SH-SY5Y (cell line): ENCODE measurements around the gene ZSCAN5C.

Experiments used
- GATA2 ChIP-seq: IDR thresholded peaks from 2 replicates; pipeline ENCODE4 v1.6.1; 2011; ENCODE audit warnings: mild to moderate bottlenecking, low read depth, low read length
- GATA3 ChIP-seq: IDR thresholded peaks from 2 replicates; pipeline ENCODE4 v1.6.1; 2011; ENCODE audit warnings: low read depth, mild to moderate bottlenecking, low read length, moderate library complexity

DNA sequence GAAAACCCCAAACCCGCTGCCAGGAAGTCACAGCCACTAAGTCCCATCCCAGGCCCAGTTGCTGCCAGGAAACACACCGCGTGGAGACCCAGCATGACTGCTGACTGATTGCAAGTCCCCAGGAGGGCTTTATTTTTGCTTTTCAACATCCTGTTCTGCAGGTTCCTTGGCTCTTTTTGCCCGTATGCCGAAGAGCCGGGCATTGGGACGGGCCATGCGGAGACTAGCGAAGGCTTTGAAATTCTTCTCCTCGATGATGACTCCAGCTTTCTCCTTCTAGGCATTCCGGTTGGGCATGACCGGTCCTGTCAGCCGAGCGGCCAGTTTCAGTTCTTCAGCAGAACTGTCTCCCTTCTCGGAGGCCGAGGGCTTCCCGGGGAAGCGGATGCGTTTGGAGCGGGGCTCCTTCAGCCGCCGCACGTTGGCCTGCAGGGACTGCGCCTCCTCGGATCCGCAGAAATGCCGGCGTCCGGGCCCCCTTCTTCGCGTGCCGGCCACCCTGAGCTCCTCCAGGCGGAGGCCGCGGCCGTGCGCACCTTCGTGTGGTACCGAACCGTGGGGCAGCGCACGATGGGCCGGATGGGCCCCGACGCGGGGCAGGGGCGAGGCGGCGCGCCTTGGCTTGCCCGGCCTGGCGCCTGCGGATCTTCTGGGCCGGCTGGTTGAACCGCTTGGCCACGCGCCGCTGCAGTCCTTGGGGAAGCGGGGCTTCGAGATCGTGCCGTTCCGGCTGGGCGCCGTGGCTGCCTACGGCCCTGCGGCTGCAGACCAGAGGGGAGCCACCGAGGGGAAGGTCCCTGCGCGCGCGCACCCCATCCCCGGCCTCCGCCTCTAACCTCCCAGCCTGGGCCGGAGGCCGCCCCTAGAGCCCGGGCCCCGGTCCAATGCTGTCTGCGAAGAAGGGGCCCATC is 15.2 kb downstream of the ZSCAN5C start:
- no peak for TF ChIP-seq GATA2
- TF ChIP-seq GATA3: no peak
